Adrenal gland (tissue), 5 donors: Measurements from ENCODE around the gene VIPR2.

Experiments
- POLR2A ChIP-seq, 2 donors: fragments of 450-650 bp; IDR thresholded peaks; one replicate each; pipeline ENCODE4 v1.6.1; 2017; ENCODE audit warnings: antibody characterized with exemption in 2 of 2, mild to moderate bottlenecking in 2 of 2, moderate library complexity in 1 of 2
- TF ChIP-seq, protein P1 (sequence below), 6 experiments: fragments of 450-650 bp in 4 of 6; fragments of 200-600 bp in 2 of 6; sonication (generic) in 1 of 6; IDR thresholded peaks; 1 replicate in 5 of 6; 2 replicates in 1 of 6; pipeline versions ENCODE4 v1.5.1 to v1.8.0; 2016 to 2021; ENCODE audit warnings: antibody characterized with exemption in 6 of 6, mild to moderate bottlenecking in 2 of 6, moderate library complexity in 1 of 6
- donor health status: DM: no; HTN: no; CAD: no.

DNA sequence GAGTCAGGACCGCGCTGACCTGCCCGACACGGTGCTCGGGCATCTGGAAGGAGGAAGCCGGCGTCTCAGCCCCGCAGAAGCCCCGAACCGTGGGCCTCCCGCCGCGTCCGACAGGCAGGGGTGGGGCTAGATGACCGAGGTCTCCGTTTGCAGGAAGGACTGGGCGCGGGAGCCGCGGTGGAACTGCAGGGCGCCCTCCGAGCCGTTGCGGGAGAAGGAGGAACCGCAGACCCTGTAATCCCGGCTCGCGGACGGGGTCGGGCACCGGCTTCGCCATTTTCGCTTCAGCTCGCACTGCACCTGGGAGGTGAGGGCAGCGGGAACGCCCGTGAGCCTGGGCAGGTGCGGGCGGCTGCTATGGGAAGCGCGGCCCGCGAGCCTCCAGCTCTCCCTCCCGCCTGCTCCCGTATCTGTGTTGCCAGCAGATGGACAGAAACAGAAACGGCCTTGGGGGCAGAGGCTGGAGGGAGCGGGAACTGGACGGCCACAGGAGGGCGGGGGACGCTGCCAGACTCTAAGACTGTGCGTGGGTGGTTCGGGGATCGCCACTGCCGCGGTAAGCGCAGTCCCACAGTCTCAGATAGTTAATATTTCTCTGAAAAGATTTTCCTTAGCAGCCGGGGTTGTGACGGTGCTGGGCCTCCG, 114.1 kb downstream of the VIPR2 start:
- TF ChIP-seq, protein P1, sequence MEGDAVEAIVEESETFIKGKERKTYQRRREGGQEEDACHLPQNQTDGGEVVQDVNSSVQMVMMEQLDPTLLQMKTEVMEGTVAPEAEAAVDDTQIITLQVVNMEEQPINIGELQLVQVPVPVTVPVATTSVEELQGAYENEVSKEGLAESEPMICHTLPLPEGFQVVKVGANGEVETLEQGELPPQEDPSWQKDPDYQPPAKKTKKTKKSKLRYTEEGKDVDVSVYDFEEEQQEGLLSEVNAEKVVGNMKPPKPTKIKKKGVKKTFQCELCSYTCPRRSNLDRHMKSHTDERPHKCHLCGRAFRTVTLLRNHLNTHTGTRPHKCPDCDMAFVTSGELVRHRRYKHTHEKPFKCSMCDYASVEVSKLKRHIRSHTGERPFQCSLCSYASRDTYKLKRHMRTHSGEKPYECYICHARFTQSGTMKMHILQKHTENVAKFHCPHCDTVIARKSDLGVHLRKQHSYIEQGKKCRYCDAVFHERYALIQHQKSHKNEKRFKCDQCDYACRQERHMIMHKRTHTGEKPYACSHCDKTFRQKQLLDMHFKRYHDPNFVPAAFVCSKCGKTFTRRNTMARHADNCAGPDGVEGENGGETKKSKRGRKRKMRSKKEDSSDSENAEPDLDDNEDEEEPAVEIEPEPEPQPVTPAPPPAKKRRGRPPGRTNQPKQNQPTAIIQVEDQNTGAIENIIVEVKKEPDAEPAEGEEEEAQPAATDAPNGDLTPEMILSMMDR (IDR thresholded peaks at IDR 0.05) = peak; percentile 24 to 57 (median 49)
- no peak for TF ChIP-seq POLR2A (IDR thresholded peaks at IDR 0.05)
